Panc1 (cell line): ENCODE measurements around the gene TMEM150A.

Source experiments
- TF ChIP-seq, protein P1 (sequence below): fragments of 450-650 bp; IDR thresholded peaks from 2 replicates; pipeline ENCODE4 v1.5.1; 2017; ENCODE audit warnings: mild to moderate bottlenecking
- TF ChIP-seq, protein P2 (sequence below), 2 experiments: IDR thresholded peaks; 2 replicates each; pipeline ENCODE4 v1.6.1; 2011 to 2012; ENCODE audit warnings: low read depth in 2 of 2, control low read depth in 1 of 2, low read length in 1 of 2, mild to moderate bottlenecking in 1 of 2, moderate library complexity in 1 of 2; ENCODE audit not compliant: insufficient read depth in 1 of 2

DNA sequence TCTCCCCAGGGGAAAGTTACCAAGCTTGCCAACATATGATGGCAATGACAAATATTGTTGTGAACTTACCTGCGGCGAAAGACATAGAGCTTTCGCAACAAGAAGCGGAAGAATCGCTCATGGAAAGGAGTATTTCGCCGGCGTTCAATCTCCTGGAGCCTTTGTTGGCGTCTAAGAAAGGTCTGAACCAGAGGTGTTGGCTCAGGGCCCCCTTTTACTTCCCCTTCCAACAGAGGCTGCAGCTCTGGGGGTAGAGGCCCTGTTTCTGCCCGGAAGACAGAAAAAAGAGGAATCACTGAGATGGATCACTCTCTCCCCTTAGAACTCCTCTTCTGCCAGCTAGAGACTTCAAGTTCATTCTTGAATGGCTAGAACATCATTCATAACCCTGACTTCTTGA, 52.0 kb downstream of the TMEM150A start:
- TF ChIP-seq, protein P1, sequence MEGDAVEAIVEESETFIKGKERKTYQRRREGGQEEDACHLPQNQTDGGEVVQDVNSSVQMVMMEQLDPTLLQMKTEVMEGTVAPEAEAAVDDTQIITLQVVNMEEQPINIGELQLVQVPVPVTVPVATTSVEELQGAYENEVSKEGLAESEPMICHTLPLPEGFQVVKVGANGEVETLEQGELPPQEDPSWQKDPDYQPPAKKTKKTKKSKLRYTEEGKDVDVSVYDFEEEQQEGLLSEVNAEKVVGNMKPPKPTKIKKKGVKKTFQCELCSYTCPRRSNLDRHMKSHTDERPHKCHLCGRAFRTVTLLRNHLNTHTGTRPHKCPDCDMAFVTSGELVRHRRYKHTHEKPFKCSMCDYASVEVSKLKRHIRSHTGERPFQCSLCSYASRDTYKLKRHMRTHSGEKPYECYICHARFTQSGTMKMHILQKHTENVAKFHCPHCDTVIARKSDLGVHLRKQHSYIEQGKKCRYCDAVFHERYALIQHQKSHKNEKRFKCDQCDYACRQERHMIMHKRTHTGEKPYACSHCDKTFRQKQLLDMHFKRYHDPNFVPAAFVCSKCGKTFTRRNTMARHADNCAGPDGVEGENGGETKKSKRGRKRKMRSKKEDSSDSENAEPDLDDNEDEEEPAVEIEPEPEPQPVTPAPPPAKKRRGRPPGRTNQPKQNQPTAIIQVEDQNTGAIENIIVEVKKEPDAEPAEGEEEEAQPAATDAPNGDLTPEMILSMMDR: no peak
- TF ChIP-seq, protein P2, sequence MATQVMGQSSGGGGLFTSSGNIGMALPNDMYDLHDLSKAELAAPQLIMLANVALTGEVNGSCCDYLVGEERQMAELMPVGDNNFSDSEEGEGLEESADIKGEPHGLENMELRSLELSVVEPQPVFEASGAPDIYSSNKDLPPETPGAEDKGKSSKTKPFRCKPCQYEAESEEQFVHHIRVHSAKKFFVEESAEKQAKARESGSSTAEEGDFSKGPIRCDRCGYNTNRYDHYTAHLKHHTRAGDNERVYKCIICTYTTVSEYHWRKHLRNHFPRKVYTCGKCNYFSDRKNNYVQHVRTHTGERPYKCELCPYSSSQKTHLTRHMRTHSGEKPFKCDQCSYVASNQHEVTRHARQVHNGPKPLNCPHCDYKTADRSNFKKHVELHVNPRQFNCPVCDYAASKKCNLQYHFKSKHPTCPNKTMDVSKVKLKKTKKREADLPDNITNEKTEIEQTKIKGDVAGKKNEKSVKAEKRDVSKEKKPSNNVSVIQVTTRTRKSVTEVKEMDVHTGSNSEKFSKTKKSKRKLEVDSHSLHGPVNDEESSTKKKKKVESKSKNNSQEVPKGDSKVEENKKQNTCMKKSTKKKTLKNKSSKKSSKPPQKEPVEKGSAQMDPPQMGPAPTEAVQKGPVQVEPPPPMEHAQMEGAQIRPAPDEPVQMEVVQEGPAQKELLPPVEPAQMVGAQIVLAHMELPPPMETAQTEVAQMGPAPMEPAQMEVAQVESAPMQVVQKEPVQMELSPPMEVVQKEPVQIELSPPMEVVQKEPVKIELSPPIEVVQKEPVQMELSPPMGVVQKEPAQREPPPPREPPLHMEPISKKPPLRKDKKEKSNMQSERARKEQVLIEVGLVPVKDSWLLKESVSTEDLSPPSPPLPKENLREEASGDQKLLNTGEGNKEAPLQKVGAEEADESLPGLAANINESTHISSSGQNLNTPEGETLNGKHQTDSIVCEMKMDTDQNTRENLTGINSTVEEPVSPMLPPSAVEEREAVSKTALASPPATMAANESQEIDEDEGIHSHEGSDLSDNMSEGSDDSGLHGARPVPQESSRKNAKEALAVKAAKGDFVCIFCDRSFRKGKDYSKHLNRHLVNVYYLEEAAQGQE (IDR thresholded peaks at IDR 0.05; ENCODE audit: insufficient read depth in 1 of 2, low read depth in 2 of 2, low read length in 1 of 2): no peak
